SU-DHL-6 (cell line): ENCODE data around the gene ANXA5.

Experiments
- EZH2phosphoT487 ChIP-seq: fragments of 200-600 bp; sonication (generic), shearing (Covaris generic); conservative IDR thresholded peaks from 2 replicates; pipeline ENCODE4 v1.6.1; 2018; ENCODE audit warnings: mild to moderate bottlenecking, antibody characterized with exemption, low read length, moderate library complexity, mixed read lengths
- TF ChIP-seq, protein P1 (sequence below): fragments of 200-600 bp; sonication (generic); IDR thresholded peaks from one replicate; pipeline ENCODE4 v1.5.1; 2017; ENCODE audit warnings: antibody characterized with exemption, mild to moderate bottlenecking, low read length, moderate library complexity; ENCODE audit not compliant: insufficient read depth, poor library complexity, severe bottlenecking

DNA sequence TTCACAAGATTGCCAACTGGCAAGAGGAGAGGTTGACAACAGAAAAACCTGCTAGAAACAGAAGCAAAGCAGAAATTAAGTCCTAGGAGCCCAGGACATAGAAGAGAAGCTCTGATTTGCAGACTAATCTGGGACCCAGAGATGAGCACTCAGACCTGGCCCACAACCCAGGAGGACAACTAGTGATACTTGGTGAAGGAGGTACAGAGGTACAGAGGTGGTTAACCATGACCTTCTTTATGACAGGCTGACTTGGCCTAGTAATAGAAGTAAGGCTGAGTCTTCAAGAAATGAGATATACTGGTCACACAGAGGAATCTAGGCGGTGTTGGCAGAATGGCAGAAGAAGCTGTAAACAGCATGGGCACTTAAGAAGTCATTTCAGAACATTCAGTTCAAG is 43.6 kb downstream of the ANXA5 start:
- TF ChIP-seq, protein P1, sequence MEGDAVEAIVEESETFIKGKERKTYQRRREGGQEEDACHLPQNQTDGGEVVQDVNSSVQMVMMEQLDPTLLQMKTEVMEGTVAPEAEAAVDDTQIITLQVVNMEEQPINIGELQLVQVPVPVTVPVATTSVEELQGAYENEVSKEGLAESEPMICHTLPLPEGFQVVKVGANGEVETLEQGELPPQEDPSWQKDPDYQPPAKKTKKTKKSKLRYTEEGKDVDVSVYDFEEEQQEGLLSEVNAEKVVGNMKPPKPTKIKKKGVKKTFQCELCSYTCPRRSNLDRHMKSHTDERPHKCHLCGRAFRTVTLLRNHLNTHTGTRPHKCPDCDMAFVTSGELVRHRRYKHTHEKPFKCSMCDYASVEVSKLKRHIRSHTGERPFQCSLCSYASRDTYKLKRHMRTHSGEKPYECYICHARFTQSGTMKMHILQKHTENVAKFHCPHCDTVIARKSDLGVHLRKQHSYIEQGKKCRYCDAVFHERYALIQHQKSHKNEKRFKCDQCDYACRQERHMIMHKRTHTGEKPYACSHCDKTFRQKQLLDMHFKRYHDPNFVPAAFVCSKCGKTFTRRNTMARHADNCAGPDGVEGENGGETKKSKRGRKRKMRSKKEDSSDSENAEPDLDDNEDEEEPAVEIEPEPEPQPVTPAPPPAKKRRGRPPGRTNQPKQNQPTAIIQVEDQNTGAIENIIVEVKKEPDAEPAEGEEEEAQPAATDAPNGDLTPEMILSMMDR: no peak
- no peak for TF ChIP-seq EZH2phosphoT487
